Measurements from ENCODE around the gene TAF11L14.
"Not testable (repeated sequence)": the region's sequence is repeated elsewhere in the genome, so short reads cannot be mapped to it uniquely, and the experiment has no call there.

TAF11L14 gene

DNA sequence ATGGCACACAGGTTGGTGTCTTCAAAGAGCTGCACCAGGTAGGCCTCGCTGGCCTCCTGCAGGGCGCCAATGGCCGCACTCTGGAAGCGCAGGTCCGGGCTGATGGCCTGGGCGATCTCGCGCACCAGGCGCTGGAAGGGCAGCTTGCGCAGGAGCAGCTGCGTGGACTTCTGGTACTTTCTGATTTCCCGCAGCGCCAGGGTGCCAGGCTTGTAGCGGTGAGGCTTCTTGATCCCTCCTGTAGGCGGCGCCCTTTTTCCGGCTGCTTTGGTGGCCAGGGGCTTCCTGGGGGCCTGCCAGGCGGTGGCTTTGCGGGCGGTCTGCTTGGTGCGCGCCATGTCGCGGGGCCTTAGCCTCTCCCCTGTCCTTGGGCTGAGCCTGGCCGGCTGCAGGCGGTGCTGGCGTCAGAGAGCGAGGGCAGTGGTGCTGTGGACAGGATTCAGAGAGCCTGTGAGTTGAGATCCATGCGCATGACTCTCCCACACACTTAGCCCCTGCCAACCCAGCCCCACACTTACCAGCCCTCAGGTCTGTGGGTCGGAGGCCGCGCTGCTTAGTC, 21.0 kb downstream of the TAF11L14 start:
- not testable (repeated sequence) for H3K27me3 Mint-ChIP-seq; H3K27ac Mint-ChIP-seq; H3K36me3 Mint-ChIP-seq (ENCODE audit: low read depth); H3K4me3 Mint-ChIP-seq; H3K4me1 Mint-ChIP-seq (ENCODE audit: low read depth)
- H3K9me3 Mint-ChIP-seq, result peaks cover 15% of the 10 kb centered on the region

DNA sequence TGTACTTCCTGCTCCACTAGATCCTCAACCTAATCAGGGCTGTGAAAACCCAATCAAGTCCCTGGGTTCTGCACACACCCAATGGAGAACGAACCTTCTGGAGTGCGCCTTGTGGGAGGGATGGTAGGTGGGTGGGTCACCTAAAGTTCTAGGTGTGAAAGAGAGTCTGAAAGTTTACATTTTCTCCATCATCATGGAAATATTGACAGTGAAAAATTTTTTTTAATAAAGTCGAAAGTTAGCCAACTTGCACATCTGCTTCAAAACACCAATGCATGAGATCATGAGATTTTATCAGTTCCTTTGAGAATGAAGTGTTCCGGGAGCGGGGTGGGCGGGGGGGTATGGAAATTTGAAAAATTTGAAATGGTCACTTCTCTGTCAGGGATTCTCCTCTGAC, 21.7 kb downstream of the TAF11L14 start:
- no peak overlapping the region for H3K27ac Mint-ChIP-seq
- H3K27me3 Mint-ChIP-seq, result no peaks in the 10 kb centered on the region
- H3K4me3 Mint-ChIP-seq, result no peak overlapping the region
- peaks cover 15% of the 10 kb centered on the region for H3K9me3 Mint-ChIP-seq
- no peaks in the 10 kb centered on the region for H3K4me1 Mint-ChIP-seq (ENCODE audit: low read depth)
- H3K36me3 Mint-ChIP-seq (ENCODE audit: low read depth), result no peaks in the 10 kb centered on the region

DNA sequence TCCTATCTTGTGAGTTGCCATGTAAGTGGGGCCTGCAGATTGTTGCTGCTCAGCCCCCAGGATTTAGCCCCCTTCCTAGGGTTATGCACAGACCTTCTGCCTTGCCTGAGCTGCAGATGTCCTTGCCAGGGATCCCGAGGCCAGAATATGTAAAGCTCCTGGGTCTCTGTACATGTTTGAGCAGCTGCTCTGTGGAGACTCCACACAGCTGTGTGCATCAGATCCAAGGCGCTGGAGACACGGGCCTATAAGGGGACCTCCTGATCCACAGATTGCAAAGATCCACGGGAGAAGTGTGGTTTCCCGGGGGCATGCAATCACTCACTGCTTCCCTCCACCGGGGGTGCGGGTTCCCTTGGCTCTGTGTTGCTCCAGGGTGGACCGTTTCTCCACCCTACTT, 28.9 kb downstream of the TAF11L14 start:
- Mint-ChIP-seq H3K27ac (no peak overlapping the region), H3K4me1 (ENCODE audit: low read depth) (no peaks in the 10 kb centered on the region), H3K36me3 (ENCODE audit: low read depth) (no peaks in the 10 kb centered on the region), H3K27me3 (no peaks in the 10 kb centered on the region), H3K4me3 (no peak overlapping the region), H3K9me3 (peaks cover 21% of the 10 kb centered on the region)

DNA sequence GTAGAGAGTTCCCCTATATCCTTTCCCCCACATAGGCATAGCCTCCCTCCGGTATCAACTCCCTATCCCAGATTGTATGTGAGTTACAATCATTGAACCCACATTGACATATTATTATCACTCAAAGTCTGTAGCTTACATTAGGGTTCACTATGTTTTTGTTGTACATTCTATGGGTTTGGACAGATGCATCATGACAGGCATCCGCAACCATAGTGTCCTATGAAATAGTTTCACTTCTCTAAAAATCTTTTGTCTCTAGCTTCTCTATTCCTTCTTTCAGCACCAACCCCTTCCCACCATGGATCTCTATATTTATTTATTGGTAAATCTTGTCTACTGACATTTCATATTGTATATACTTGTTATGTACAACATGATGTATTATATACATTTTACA, 31.6 kb downstream of the TAF11L14 start:
- Mint-ChIP-seq H3K36me3 (ENCODE audit: low read depth) (no peaks in the 10 kb centered on the region), H3K27me3 (no peaks in the 10 kb centered on the region), H3K4me3 (no peak overlapping the region), H3K27ac (no peak overlapping the region), H3K4me1 (ENCODE audit: low read depth) (no peaks in the 10 kb centered on the region), H3K9me3 (peaks cover 17% of the 10 kb centered on the region)

DNA sequence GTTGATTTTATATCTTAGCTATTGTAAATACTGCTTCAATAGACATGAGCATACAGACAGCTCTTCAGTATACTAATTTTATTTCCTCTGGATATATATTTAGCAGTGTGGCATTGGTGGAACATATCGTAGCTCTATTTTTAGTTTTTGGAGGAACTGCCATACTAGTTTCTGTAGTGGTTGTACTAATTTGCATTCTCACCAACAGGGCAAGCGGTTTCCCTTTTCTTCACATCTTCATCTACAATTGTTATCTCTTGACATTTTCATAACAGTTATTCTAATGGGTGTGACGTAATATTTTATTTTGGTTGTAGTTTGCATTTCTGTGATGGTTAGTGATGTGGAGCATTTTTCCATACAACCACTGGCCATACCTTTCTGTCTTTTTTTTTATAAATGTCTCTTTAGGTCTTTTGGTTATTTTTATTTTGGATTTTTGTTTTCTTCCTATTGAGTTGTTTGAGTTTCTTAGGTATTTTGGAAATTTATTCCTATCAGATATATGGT, 32.5 kb downstream of the TAF11L14 start:
- Mint-ChIP-seq H3K27me3 (no peaks in the 10 kb centered on the region), H3K27ac (no peak overlapping the region), H3K4me1 (ENCODE audit: low read depth) (no peaks in the 10 kb centered on the region), H3K4me3 (no peak overlapping the region), H3K9me3 (peaks cover 20% of the 10 kb centered on the region), H3K36me3 (ENCODE audit: low read depth) (no peaks in the 10 kb centered on the region)

DNA sequence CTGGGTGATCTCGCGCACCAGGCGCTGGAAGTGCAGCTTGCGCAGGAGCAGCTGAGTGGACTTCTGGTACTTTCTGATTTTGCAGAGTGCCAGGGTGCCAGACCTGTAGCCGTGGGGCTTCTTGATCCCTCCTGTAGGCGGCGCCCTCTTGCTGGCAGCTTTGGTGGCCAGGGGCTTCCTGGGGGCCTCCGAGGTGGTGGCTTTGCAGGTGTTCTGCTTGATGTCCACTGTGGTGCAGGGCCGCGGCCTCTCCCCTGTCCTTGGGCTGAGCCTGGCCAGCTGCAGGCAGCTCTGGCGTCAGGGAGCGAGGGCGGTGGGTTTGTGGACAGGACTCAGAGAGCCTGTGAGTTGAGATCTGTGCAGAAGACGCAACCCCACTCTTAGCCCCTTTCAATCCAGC, 36.1 kb downstream of the TAF11L14 start:
- no peak overlapping the region for H3K27ac Mint-ChIP-seq

DNA sequence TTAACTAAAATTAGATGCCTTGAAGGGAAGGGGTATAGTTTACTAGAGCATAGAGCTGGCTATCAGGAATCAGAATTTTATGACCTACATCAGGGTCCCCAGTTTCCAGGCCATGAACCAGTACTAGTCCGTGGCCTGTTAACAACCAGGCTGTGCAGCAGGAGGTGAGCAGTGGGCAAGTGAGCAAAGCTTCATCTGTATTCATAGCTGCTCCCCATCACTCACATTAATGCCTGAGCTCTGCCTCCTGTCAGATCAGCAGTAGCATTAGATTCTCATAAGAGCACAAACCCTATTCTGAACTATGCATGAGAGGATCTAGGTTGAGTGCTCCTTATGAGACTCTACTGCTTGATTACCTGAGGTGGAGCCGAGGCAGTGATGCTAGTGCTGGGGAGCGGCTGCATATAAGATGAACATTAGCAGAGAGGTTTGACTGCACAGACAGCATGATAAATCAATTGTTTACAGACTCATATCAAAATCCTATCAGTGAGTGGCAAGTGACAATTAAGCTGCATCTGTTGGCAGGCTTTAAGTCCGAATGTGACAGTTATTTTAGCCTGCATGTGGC, 44.6 kb downstream of the TAF11L14 start:
- Mint-ChIP-seq H3K4me3 (no peak overlapping the region), H3K36me3 (ENCODE audit: low read depth) (no peaks in the 10 kb centered on the region), H3K4me1 (ENCODE audit: low read depth) (no peaks in the 10 kb centered on the region), H3K27me3 (no peaks in the 10 kb centered on the region), H3K27ac (no peak overlapping the region), H3K9me3 (peaks cover 3% of the 10 kb centered on the region)

More for the DNA sequence above, 36.1 kb downstream of the TAF11L14 start:
- peaks cover 22% of the 10 kb centered on the region for H3K9me3 Mint-ChIP-seq
- no peak overlapping the region for H3K4me3 Mint-ChIP-seq
- no peaks in the 10 kb centered on the region for H3K36me3 Mint-ChIP-seq (ENCODE audit: low read depth)
- no peaks in the 10 kb centered on the region for H3K4me1 Mint-ChIP-seq (ENCODE audit: low read depth)
- no peaks in the 10 kb centered on the region for H3K27me3 Mint-ChIP-seq

DNA sequence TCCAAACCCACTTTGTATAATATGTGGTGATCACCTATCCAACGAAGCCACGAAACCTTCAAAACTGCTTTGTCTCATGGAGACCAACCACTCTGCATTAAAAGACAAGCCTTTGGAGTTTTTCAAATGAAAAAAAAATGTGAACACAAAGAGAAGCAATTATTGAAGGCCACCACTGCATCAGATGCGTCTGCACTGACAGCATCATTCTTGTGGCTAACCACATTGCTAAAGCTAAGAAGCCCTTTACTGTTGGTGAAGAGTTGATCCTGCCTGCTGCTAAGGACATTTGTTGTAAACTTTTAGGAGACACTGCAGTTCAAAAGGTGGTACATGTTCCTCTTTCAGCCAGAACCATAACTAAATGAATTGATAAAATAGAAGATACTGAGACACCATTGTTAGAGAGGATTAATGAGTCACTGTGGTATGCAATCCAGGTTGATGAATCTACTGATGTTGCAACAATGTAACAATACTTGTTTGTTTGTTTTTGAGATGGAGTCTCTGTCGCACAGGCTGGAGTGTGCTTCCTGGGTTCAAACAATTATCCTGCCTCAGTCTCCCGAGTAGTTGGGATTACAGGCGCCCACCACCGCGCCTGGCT, 45.4 kb downstream of the TAF11L14 start:
- Mint-ChIP-seq H3K9me3 (peaks cover 3% of the 10 kb centered on the region), H3K4me1 (ENCODE audit: low read depth) (no peaks in the 10 kb centered on the region), H3K27ac (no peak overlapping the region), H3K27me3 (no peaks in the 10 kb centered on the region), H3K4me3 (no peak overlapping the region), H3K36me3 (ENCODE audit: low read depth) (no peaks in the 10 kb centered on the region)

DNA sequence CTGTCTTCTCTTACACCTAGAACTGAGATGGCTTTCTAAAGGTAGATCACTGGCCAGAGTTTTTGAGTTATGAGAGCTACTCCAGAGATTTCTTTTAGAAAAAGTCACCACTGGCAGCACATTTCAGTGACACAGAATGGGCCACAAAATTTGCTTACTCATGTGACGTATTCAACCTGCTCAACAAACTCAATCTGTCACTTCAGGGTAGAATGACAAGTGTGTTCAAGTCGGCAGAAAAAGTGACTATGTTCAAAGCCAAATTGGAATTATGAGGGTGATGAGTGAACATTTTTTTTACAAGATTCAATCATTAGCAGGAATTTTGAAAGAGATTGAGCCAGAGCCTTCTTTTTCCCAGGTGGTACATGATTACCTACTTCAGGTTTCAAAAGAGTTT, 46.5 kb downstream of the TAF11L14 start:
- Mint-ChIP-seq H3K9me3 (peaks cover 3% of the 10 kb centered on the region), H3K36me3 (ENCODE audit: low read depth) (no peaks in the 10 kb centered on the region), H3K27ac (no peak overlapping the region), H3K4me3 (no peak overlapping the region), H3K27me3 (no peaks in the 10 kb centered on the region), H3K4me1 (ENCODE audit: low read depth) (no peaks in the 10 kb centered on the region)

Measured in stimulated activated naive CD8-positive, alpha-beta T cell treated with anti-CD3 and anti-CD28 coated beads, Interleukin-15, Interleukin-2, amounts not matched to agents 100 ng/mL and 50 ng/mL, for 24 hours (primary cell).